Lung (tissue), 12 donors: ENCODE measurements around the gene BCO2. TPM values are rescaled to one million over a fixed set of nuclear protein-coding genes. Genes with fewer than 3 reads are reported as not detected.

Experiments
- ATAC-seq: fragments of 200-7000 bp; cut with Tn5 transposase; one replicate; pipeline ENCODE4 v1.9.1; 2020; ENCODE audit warnings: moderate number of reproducible peaks; ENCODE audit not compliant: insufficient read depth, low FRiP score
- DNase-seq, 3 donors: peaks; one replicate each; pipeline ENCODE4 v3.0.0-alpha.2; 2013 to 2017
- H3K27ac ChIP-seq, 2 donors: one replicate each; pipeline ENCODE4 v1.5.1; 2013; ENCODE audit warnings: mild to moderate bottlenecking in 2 of 2, moderate library complexity in 2 of 2, control low read depth in 1 of 2, inconsistent platforms in 1 of 2, low read depth in 1 of 2, low read length in 1 of 2
- H3K27me3 ChIP-seq, 3 donors: one replicate each; pipeline ENCODE4 v1.5.1; 2013; ENCODE audit warnings: low read length in 2 of 3; ENCODE audit not compliant: control insufficient read depth in 3 of 3, insufficient read depth in 3 of 3
- H3K36me3 ChIP-seq, 4 donors: one replicate each; pipeline ENCODE4 v1.5.1; 2013; ENCODE audit warnings: low read length in 4 of 4, mild to moderate bottlenecking in 1 of 4, moderate library complexity in 1 of 4; ENCODE audit not compliant: control insufficient read depth in 4 of 4, insufficient read depth in 4 of 4
- H3K4me1 ChIP-seq, 5 donors: one replicate each; pipeline ENCODE4 v1.5.1; 2013; ENCODE audit warnings: low read length in 5 of 5, mild to moderate bottlenecking in 2 of 5, moderate library complexity in 1 of 5; ENCODE audit not compliant: control insufficient read depth in 5 of 5, insufficient read depth in 5 of 5
- H3K4me3 ChIP-seq: one replicate; pipeline ENCODE4 v1.5.1; 2013; ENCODE audit warnings: mild to moderate bottlenecking, control low read depth, moderate library complexity
- H3K9ac ChIP-seq, 2 donors: one replicate each; pipeline ENCODE4 v1.5.1; 2013; ENCODE audit warnings: low read length in 2 of 2, control low read depth in 1 of 2; ENCODE audit not compliant: insufficient read depth in 1 of 2
- H3K9me3 ChIP-seq, 4 donors: one replicate each; pipeline ENCODE4 v1.5.1; 2013; ENCODE audit warnings: low read length in 3 of 4, mild to moderate bottlenecking in 1 of 4, moderate library complexity in 1 of 4; ENCODE audit not compliant: control insufficient read depth in 4 of 4, insufficient read depth in 3 of 4
- WGBS, 2 donors: extraction: QIAGEN DNeasy Blood & Tissue Kit; methylation state at CpG; one replicate each; pipeline ENCODE4 v1.1.7; 2013; 5-methylcytosine and 5-hydroxymethylcytosine counted together
- polyA plus RNA-seq, 2 donors: library from polyadenylated mRNA; stranded (reverse); fragments of 200-250 nt; gene quantifications; one replicate each; pipeline ENCODE4 v1.2.1, GENCODE V29; 2013
- total RNA-seq, 2 donors: library from RNA; depleted of rRNA in 1 of 2; stranded (reverse); fragments of >200 nt in 1 of 2; gene quantifications; one replicate each; pipeline ENCODE4 v1.2.1, GENCODE V29; 2014 to 2021
- TF ChIP-seq, protein P1 (sequence below): IDR thresholded peaks from 2 replicates; pipeline ENCODE4 v1.5.1; 2012; ENCODE audit warnings: mild to moderate bottlenecking; ENCODE audit errors: control extremely low read depth, extremely low read depth
- donor health status: control.
- donor health status: control.
- donor health status: Bipolar disorder and iron deficiency.
- donor health status: healthy.
- donor health status: DM: yes; HTN: yes; CAD: no.

BCO2 gene
- total and polyA plus RNA-seq, 4 donors, result 2.8 to 20.3 (median 6.7) TPM

DNA sequence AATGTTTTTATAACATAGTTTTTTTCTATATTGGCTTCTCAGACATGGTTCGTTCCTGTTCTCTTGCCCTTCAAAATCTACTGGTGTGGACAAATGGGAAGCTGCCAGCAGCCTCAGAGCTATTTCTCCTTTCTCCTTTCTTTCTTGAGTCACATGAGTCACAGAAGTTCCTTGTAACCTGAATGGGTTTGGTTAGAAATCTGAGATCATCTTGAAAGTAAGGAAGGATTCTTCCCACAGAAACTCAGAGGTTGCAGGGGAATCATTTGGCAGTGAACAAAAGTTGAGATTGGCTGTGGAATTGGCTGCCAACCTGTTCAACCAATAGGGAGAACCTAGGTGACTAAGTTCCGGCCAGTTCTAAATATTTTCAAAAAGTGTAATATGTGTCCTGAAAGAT is 72.9 kb downstream of the BCO2 start:
- Histone ChIP-seq H3K4me3 (no peak overlapping the region), H3K27me3 (no peaks in the 10 kb centered on the region), H3K9me3 (no peaks in the 10 kb centered on the region), H3K9ac (no peak overlapping the region), H3K4me1 (no peaks in the 10 kb centered on the region), H3K36me3 (peaks cover 0 to 1% (median 0%) of the 10 kb centered on the region in 4 donors), H3K27ac (no peak overlapping the region)
- no peak for DNase-seq
- TF ChIP-seq, protein P1, sequence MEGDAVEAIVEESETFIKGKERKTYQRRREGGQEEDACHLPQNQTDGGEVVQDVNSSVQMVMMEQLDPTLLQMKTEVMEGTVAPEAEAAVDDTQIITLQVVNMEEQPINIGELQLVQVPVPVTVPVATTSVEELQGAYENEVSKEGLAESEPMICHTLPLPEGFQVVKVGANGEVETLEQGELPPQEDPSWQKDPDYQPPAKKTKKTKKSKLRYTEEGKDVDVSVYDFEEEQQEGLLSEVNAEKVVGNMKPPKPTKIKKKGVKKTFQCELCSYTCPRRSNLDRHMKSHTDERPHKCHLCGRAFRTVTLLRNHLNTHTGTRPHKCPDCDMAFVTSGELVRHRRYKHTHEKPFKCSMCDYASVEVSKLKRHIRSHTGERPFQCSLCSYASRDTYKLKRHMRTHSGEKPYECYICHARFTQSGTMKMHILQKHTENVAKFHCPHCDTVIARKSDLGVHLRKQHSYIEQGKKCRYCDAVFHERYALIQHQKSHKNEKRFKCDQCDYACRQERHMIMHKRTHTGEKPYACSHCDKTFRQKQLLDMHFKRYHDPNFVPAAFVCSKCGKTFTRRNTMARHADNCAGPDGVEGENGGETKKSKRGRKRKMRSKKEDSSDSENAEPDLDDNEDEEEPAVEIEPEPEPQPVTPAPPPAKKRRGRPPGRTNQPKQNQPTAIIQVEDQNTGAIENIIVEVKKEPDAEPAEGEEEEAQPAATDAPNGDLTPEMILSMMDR, result no peak
- ATAC-seq, result no peak
- WGBS, 2 donors, result 75 to 85% methylated on average over 2 of the region's 2 CpGs

DNA sequence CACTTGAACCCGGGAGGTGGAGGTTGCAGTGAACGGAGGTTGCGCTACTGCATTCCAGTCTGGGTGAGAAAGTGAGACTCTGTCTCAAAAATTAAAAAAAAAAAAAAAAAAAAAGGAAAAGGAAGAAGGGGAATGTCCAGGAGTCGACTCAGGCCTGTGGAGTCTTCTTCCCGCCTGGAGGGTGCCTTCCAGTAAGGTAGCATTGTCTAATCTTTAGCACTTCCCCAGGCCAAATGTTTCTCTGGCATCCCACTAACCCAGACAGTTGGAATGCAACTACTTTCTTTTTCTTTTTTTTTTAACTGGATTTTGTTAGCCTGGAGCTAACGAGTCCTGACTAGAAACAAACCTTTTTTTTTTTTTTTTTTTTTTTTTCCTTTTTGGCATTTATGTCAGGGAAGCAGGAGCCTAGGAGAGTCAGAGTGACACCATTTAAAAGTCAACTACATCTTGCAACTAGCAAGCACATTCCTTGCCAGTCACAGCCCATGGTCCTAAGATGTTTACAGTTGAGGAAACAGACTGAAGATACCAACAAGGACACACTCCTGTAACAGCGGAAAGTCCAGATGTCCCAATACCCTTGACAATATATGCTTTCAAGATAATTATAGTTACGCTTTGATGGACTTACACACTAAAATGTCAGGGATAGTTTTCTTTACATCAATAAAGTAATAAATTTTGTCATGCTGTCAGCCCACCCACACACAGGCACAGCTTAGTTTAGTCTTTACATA is 74.7 kb downstream of the BCO2 start:
- TF ChIP-seq, protein P1, result no peak
- 79 to 89% methylated on average over 8 of the region's 8 CpGs for WGBS, 2 donors
- no peak overlapping the region for H3K4me3 ChIP-seq
- no peak overlapping the region for H3K27ac ChIP-seq
- peaks cover 0 to 2% (median 0%) of the 10 kb centered on the region in 5 donors for H3K4me1 ChIP-seq
- H3K27me3 ChIP-seq, result no peaks in the 10 kb centered on the region
- no peak overlapping the region for H3K9ac ChIP-seq
- H3K36me3 ChIP-seq, result no peaks in the 10 kb centered on the region
- ATAC-seq (no peak), DNase-seq (no peak)
- H3K9me3 ChIP-seq, result peaks cover 0 to 2% (median 0%) of the 10 kb centered on the region in 4 donors

DNA sequence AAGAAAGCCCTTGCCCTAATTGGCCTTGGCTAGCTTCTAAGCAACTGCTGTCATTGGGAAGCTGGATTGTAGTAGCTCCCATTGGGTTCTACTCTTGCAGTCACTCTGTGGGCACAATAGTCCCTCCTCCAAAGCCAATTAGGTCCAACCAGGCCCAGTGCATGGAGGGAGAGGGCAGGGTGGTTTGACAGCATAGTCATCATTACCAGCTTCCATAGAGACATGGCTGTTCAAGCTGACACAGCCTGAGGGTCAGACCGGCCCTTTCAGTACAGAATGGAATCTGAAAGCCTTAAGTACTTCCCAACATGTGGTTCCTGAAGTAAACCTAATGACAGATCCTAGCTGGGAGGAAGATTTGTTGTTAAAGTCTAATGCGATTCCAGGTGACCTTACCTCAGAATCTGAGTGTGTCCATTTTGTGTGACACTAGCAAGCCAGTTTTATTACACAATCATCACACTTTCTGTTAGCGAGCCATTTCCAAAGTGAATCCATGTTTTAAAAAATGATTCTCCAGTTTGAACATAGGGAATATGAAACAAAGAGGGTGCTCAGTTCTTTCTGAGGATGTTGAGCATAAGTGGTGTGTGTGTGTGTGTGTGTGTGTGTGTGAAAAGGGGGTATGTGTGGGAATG is 78.4 kb downstream of the BCO2 start:
- TF ChIP-seq, protein P1, result no peak
- Histone ChIP-seq H3K27ac (no peak overlapping the region), H3K9ac (no peak overlapping the region), H3K4me1 (peaks cover 0 to 2% (median 0%) of the 10 kb centered on the region in 5 donors), H3K27me3 (no peaks in the 10 kb centered on the region), H3K9me3 (peaks cover 0 to 2% (median 0%) of the 10 kb centered on the region in 4 donors), H3K4me3 (no peak overlapping the region), H3K36me3 (no peaks in the 10 kb centered on the region)
- ATAC-seq, result no peak
- 95 to 96% methylated on average over 3 of the region's 3 CpGs for WGBS, 2 donors
- no peak for DNase-seq
